Choroid plexus epithelial cell (primary cell): ENCODE results near the gene ENO3.

Experiments used
- DNase-seq: peaks from one replicate; pipeline ENCODE4 v3.0.0-alpha.2; 2010; ENCODE audit warnings: low read depth
- H3K4me3 ChIP-seq: 2 replicates; pipeline ENCODE4 v1.5.1; 2011; ENCODE audit warnings: low read depth, mild to moderate bottlenecking, control low read depth, low read length, moderate library complexity
- TF ChIP-seq, protein P1 (sequence below): conservative IDR thresholded peaks from 2 replicates; pipeline ENCODE4 v1.5.1; 2011; ENCODE audit warnings: low read depth, mild to moderate bottlenecking, control low read depth, inconsistent platforms, low read length, moderate library complexity

ENO3 gene

DNA sequence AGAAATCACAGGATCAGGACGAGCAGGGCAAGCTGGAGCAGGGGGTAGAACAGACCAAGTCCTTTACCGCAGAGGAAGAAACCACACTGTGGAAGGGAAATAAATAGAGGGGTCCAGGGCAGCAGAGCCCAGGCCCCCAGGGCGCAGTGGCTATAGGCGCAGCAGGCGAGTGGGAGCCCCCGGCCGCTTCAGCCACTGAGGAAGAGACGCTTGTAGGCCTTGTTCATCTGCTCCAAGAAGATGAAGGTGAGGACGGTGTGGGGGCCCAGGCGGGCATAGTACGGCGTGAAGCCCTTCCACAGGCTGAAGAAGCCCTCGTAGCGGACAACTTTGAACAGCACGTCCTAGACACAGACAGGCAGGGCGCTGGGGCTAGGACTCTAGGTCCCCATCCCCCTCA, 13.4 kb upstream of the ENO3 start:
- H3K4me3 ChIP-seq = no peak overlapping the region
- DNase-seq = no peak
- TF ChIP-seq, protein P1, sequence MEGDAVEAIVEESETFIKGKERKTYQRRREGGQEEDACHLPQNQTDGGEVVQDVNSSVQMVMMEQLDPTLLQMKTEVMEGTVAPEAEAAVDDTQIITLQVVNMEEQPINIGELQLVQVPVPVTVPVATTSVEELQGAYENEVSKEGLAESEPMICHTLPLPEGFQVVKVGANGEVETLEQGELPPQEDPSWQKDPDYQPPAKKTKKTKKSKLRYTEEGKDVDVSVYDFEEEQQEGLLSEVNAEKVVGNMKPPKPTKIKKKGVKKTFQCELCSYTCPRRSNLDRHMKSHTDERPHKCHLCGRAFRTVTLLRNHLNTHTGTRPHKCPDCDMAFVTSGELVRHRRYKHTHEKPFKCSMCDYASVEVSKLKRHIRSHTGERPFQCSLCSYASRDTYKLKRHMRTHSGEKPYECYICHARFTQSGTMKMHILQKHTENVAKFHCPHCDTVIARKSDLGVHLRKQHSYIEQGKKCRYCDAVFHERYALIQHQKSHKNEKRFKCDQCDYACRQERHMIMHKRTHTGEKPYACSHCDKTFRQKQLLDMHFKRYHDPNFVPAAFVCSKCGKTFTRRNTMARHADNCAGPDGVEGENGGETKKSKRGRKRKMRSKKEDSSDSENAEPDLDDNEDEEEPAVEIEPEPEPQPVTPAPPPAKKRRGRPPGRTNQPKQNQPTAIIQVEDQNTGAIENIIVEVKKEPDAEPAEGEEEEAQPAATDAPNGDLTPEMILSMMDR = no peak

GRCh38 chr17:4938069-4938491, 12.8 kb upstream of the ENO3 start:
- TF ChIP-seq, protein P1 = no peak
- H3K4me3 ChIP-seq = no peak overlapping the region
- DNase-seq = no peak

DNA sequence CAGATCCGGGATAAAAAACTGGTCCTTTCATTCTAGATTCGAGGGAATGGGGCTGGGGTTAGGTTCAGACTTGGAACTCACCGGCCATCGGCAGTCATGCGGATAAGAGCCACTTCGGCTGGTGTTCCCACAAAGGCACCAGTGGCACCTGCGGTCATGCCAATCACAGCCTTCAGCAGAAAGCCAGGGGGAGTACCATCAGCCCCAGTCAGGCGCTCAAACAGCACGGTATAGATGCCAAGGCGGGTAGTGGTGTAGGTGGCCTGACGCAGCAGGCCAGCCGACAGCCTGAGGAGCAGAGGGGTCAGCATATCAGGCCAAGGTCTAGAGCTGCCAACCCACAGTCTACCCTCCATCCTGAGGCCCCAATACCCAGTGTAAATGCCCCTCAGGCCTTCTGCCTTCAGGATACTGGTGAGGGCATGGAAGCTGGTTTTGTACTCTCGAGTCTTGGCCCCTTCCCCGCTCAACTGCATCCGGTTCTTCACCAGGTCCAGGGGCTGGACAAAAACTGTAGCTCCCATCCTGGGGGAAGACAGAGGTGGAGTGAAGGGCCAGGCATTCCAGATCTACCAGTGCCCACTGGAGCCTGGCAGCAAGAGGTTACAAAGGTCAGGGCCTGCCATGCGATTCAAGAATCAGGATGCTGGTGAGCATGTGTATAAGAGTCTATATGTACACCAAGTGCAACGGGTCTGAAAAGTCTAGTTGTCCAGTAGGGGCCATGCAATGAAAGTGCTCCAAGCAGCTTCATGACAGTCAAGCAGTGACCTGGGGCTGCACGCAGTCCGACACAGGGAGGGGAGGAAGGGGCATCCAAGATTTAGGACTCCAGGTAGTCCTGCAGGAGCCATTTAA, 12.0 kb upstream of the ENO3 start:
- TF ChIP-seq, protein P1 = peak; percentile 0
- peak; percentile 26 for DNase-seq
- peak overlapping the region; percentile 93 for H3K4me3 ChIP-seq

DNA sequence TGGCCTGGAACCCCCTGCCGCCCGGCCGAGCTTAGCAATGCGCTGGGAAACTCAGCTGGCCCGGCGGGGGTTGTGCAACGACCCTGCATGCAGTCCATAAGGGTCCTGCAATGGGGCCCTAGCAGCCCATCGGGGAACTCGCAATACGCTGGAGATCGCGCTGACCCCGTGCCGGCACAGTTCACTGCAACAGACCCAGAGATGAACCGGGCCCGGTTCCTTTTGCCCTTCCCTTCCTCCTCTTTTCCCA, 11.4 kb upstream of the ENO3 start:
- peak; percentile 32 for DNase-seq
- TF ChIP-seq, protein P1 = no peak
- peak overlapping the region; percentile 93 for H3K4me3 ChIP-seq

- H3K4me3 ChIP-seq = peak within 1 kb of the TSS; percentile 93
- DNase-seq = peak; percentile 100
- TF ChIP-seq, protein P1 = no peak
These were observed 10.9 kb upstream of the ENO3 start, which contains the start of the genes RNF167 and SLC25A11 for GRCh38 chr17:4939796-4940554. RNF167 (plus strand) TSS chr17:4940268; CDS start chr17:4940910, 642 bp downstream. SLC25A11 (minus strand) TSS chr17:4940046; CDS start chr17:4939910, 136 bp downstream.

DNA sequence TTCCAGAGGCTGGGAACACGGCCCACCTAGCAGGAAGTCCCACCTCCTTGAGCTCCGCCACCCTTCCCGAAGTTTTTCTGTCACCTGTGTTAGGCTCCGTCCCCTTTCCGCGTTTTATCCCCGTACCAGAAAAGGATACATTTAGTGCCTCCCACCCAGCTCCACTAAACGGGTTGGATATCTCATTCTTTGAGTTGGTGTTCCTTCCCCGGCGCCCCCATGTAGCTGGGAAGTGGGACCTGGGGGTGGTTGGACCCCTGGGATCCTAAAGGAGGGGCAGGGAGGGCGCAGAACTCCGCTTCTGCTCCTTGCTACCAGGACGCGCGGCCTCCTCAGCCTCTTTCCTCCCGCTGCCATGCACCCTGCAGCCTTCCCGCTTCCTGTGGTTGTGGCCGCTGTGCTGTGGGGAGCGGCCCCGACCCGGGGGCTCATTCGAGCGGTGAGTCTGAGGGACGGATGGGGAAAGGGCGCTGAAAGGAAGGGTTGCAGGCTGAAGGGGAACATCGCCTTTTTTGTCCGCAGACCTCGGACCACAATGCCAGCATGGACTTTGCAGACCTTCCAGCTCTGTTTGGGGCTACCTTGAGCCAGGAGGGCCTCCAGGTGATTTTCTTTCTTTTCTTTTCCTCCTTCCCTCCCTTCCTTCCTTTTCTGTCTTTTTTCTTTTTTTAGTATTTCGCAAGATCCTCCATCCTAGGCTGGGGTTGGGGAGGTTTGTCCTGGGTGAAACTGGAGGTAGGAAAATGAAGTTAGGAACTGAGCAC, 10.2 kb upstream of the ENO3 start:
- TF ChIP-seq, protein P1 = no peak

More for the DNA sequence above, 10.2 kb upstream of the ENO3 start:
- DNase-seq = no peak
- H3K4me3 ChIP-seq = peak overlapping the region; percentile 93
